HepG2 (cell line): ENCODE data around the gene RECQL5. TPM values are rescaled to one million over a fixed set of nuclear protein-coding genes. Genes with fewer than 3 reads are reported as not detected.

ENCODE experiments used
- BORCS8-MEF2B ChIP-seq: sonication (generic); formaldehyde crosslinking; IDR thresholded peaks from 2 replicates; pipeline ENCODE4 v1.8.0; 2022; ENCODE audit warnings: mild to moderate bottlenecking, missing genetic modification reagents
- DMTF1 ChIP-seq: sonication (generic); formaldehyde crosslinking; IDR thresholded peaks from 2 replicates; pipeline ENCODE4 v1.4.0; 2020; ENCODE audit warnings: mild to moderate bottlenecking, missing genetic modification reagents
- IKZF1 ChIP-seq: fragments of 450-650 bp; IDR thresholded peaks from 2 replicates; pipeline ENCODE4 v1.7.1; 2016
- JUND ChIP-seq: sonication (generic); formaldehyde crosslinking; IDR thresholded peaks from 2 replicates; pipeline ENCODE4 v1.8.0; 2022; ENCODE audit warnings: mild to moderate bottlenecking, missing genetic modification reagents
- MIXL1 ChIP-seq: IDR thresholded peaks from 2 replicates; pipeline ENCODE4 v1.6.1; 2016
- RXRA ChIP-seq: sonication (generic); formaldehyde crosslinking; IDR thresholded peaks from 2 replicates; pipeline ENCODE4 v1.5.1; 2020; ENCODE audit warnings: missing genetic modification reagents
- SP2 ChIP-seq: sonication (generic); formaldehyde crosslinking; IDR thresholded peaks from 2 replicates; pipeline ENCODE4 v1.5.1; 2020; ENCODE audit warnings: mild to moderate bottlenecking, missing genetic modification reagents
- TBX2 ChIP-seq: sonication (generic); formaldehyde crosslinking; IDR thresholded peaks from 2 replicates; pipeline ENCODE4 v1.5.0; 2020; ENCODE audit warnings: missing genetic modification reagents, mild to moderate bottlenecking, borderline replicate concordance
- ZNF264 ChIP-seq: sonication (generic); formaldehyde crosslinking; IDR thresholded peaks from 2 replicates; pipeline ENCODE4 v1.4.0; 2020; ENCODE audit warnings: missing genetic modification reagents
- ZNF354B ChIP-seq: sonication (generic); formaldehyde crosslinking; IDR thresholded peaks from 2 replicates; pipeline ENCODE4 v1.8.0; 2022; ENCODE audit warnings: mild to moderate bottlenecking, missing genetic modification reagents
- ZNF562 ChIP-seq: sonication (generic); formaldehyde crosslinking; IDR thresholded peaks from 2 replicates; pipeline ENCODE4 v1.8.0; 2022; ENCODE audit warnings: missing genetic modification reagents, borderline replicate concordance
- ZNF580 ChIP-seq: IDR thresholded peaks from 2 replicates; pipeline ENCODE4 v1.6.1; 2016; ENCODE audit warnings: low read depth, borderline replicate concordance
- ZNF7 ChIP-seq: IDR thresholded peaks from 2 replicates; pipeline ENCODE4 v1.6.1; 2016; ENCODE audit warnings: missing biosample characterization, missing genetic modification reagents
- ZNF816 ChIP-seq: sonication (generic); formaldehyde crosslinking; IDR thresholded peaks from 2 replicates; pipeline ENCODE4 v1.8.0; 2022; ENCODE audit warnings: missing genetic modification reagents, mild to moderate bottlenecking, borderline replicate concordance
- ZSCAN31 ChIP-seq: sonication (generic); formaldehyde crosslinking; IDR thresholded peaks from 2 replicates; pipeline ENCODE4 v1.5.0; 2020; ENCODE audit warnings: low read depth, mild to moderate bottlenecking, missing genetic modification reagents
- polyA plus RNA-seq, 8 experiments: library from polyadenylated mRNA; depleted of rRNA in 3 of 8; stranded (reverse) in 7 of 8; unstranded in 1 of 8; fragments of >200 nt; fragmentation: Illumina TruSeq in 4 of 8; extraction: Trizol in 4 of 8; gene quantifications; 2 replicates each; pipeline versions ENCODE4 v1.2.1 to v1.2.3, GENCODE V29; 2011 to 2016; ENCODE audit warnings: low read depth in 4 of 8, missing spikeins in 1 of 8, mixed read lengths in 1 of 8; ENCODE audit not compliant: insufficient read depth in 1 of 8
- total RNA-seq, 5 experiments: library from RNA; depleted of rRNA; stranded (reverse); fragments of >200 nt; fragmentation: Illumina TruSeq; extraction: Trizol; gene quantifications; 2 replicates each; pipeline ENCODE4 v1.2.3, GENCODE V29; 2016; ENCODE audit warnings: low read depth in 1 of 5

The RECQL5 gene
- total and polyA plus RNA-seq, 2 of the 13 experiments (the other 11 are each of a cell fraction or from before 2014, with no cell fraction given): 27.7 to 32.0 TPM

- TF ChIP-seq JUND: peak; percentile 71; the same call in 1 of the 2 replicates
- peak; percentile 65; the same call in 1 of the 2 replicates for TF ChIP-seq ZNF264 (CRISPR knock-in tag)
- TF ChIP-seq ZNF7 (CRISPR knock-in tag): no peak
- peak; percentile 91 for TF ChIP-seq SP2 (CRISPR knock-in tag)
- no peak for TF ChIP-seq IKZF1
- no peak for TF ChIP-seq ZNF562 (CRISPR knock-in tag)
- no peak; the same call in 1 of the 2 replicates for TF ChIP-seq RXRA (CRISPR knock-in tag)
- TF ChIP-seq MIXL1 (CRISPR knock-in tag): no peak
- TF ChIP-seq ZNF816 (CRISPR knock-in tag): no peak
- TF ChIP-seq ZNF354B (CRISPR knock-in tag): no peak
- no peak for TF ChIP-seq DMTF1 (CRISPR knock-in tag)
- TF ChIP-seq TBX2 (CRISPR knock-in tag): peak; percentile 73
- 0 out of 2 replicates have a peak, but pooled peaks have one; percentile 47 for TF ChIP-seq ZNF580 (CRISPR knock-in tag)
- peak; percentile 84 for TF ChIP-seq BORCS8-MEF2B
- no peak for TF ChIP-seq ZSCAN31 (CRISPR knock-in tag)
These were observed at the start of gene RECQL5, which contains the start of gene SAP30BP (continued) for GRCh38 chr17:75666959-75667790.
